Panc1 (cell line): ENCODE results near the gene CD300LG. TPM values are rescaled to one million over a fixed set of nuclear protein-coding genes. Genes with fewer than 3 reads are reported as not detected.

Experiments
- ATAC-seq: fragments of 200-7000 bp; cut with Tn5 transposase; 2 replicates; pipeline ENCODE4 v1.9.1; 2020; ENCODE audit warnings: mild to moderate bottlenecking, moderate library complexity
- BruUV-seq: library from RNA; stranded (reverse); fragments of 400-500 nt; replicated peaks from 2 replicates; lab custom pipeline; 2021; lab: Mats Ljungman, UMichigan
- CTCF ChIA-PET: fragments of 300-600 bp; sonication (Branson Sonifier 250); formaldehyde crosslinking; loops from one replicate; lab custom pipeline; 2022; ENCODE audit warnings: antibody characterized with exemption; lab: Charles Lee
- POLR2A ChIA-PET: fragments of 300-600 bp; sonication (Branson Sonifier 250); formaldehyde crosslinking; loops from one replicate; lab custom pipeline; 2022; ENCODE audit warnings: antibody characterized with exemption; lab: Charles Lee
- DNase-seq: peaks from one replicate; pipeline ENCODE4 v3.0.0-alpha.2; 2010; ENCODE audit warnings: low read depth, low spot score
- H3K27ac ChIP-seq: 2 replicates; pipeline ENCODE4 v1.5.1; 2011; ENCODE audit warnings: mild to moderate bottlenecking, low read length, inconsistent platforms
- H3K27me3 ChIP-seq: fragments of 200-500 bp; sonication (Bioruptor generic); 2 replicates; pipeline ENCODE4 v1.6.0; 2014; ENCODE audit warnings: low read length, inconsistent platforms; ENCODE audit not compliant: control insufficient read depth, insufficient read depth
- H3K36me3 ChIP-seq: fragments of 200-500 bp; sonication (Bioruptor generic); 2 replicates; pipeline ENCODE4 v1.5.1; 2014; ENCODE audit warnings: inconsistent platforms, mild to moderate bottlenecking, low read length, moderate library complexity; ENCODE audit not compliant: control insufficient read depth, insufficient read depth
- H3K4me1 ChIP-seq: 2 replicates; pipeline ENCODE4 v1.5.1; 2011; ENCODE audit warnings: inconsistent platforms, mild to moderate bottlenecking, low read length, moderate library complexity; ENCODE audit not compliant: control insufficient read depth, insufficient read depth
- H3K4me3 ChIP-seq, 2 experiments: 2 replicates each; pipeline ENCODE4 v1.5.1; 2011 to 2012; ENCODE audit warnings: low read depth in 2 of 2, low read length in 2 of 2, mild to moderate bottlenecking in 2 of 2, inconsistent platforms in 1 of 2, moderate library complexity in 1 of 2
- H3K9me3 ChIP-seq: fragments of 200-500 bp; sonication (Bioruptor generic); 2 replicates; pipeline ENCODE4 v1.5.1; 2014; ENCODE audit warnings: low read depth, mild to moderate bottlenecking, inconsistent platforms, low read length, moderate library complexity; ENCODE audit not compliant: control insufficient read depth, insufficient read depth
- CTCF ChIP-seq: fragments of 450-650 bp; IDR thresholded peaks from 2 replicates; pipeline ENCODE4 v1.5.1; 2017; ENCODE audit warnings: mild to moderate bottlenecking
- POLR2AphosphoS5 ChIP-seq: IDR thresholded peaks from 2 replicates; pipeline ENCODE4 v1.6.1; 2012; ENCODE audit warnings: mild to moderate bottlenecking, low read depth, low read length, moderate library complexity
- REST ChIP-seq, 2 experiments: IDR thresholded peaks; 2 replicates each; pipeline ENCODE4 v1.6.1; 2011 to 2012; ENCODE audit warnings: low read depth in 2 of 2, control low read depth in 1 of 2, low read length in 1 of 2, mild to moderate bottlenecking in 1 of 2, moderate library complexity in 1 of 2; ENCODE audit not compliant: insufficient read depth in 1 of 2
- SIN3A ChIP-seq: IDR thresholded peaks from 2 replicates; pipeline ENCODE4 v1.6.1; 2012; ENCODE audit warnings: low read depth, mild to moderate bottlenecking, low read length, moderate library complexity, borderline replicate concordance; ENCODE audit not compliant: insufficient read depth
- TCF7L2 ChIP-seq: IDR thresholded peaks from 2 replicates; pipeline ENCODE4 v1.6.1; 2011; ENCODE audit warnings: mild to moderate bottlenecking, low read depth, low read length, inconsistent platforms
- in situ Hi-C: cut with HindIII; loops from 2 replicates; pipeline ENCODE4 v1.10.0; 2016; ENCODE audit warnings: low sequenced_read_pairs, low pct_unique_long_range_greater_than_20kb
- intact Hi-C: fragments of 100-400 bp; cut with micrococcal nuclease; formaldehyde crosslinking; loops from one replicate; pipeline ENCODE4 v1.10.0; 2022; ENCODE audit not compliant: unreplicated experiment
- total RNA-seq: library from RNA; stranded (reverse); gene quantifications from one replicate; pipeline ENCODE4 v1.2.1, GENCODE V29; 2021; ENCODE audit not compliant: unreplicated experiment

Gene CD300LG
- total RNA-seq, 1 experiment from 2014 or later, result not detected

- H3K9me3 ChIP-seq, result no peaks in the 10 kb centered on the region
- no peaks in the 10 kb centered on the region for H3K36me3 ChIP-seq
- no peak for TF ChIP-seq SIN3A
- TF ChIP-seq REST (IDR thresholded peaks at IDR 0.05; ENCODE audit: insufficient read depth in 1 of 2, low read depth in 2 of 2, low read length in 1 of 2), result no peak
- no peak for TF ChIP-seq TCF7L2
- no peak for TF ChIP-seq POLR2AphosphoS5
- TF ChIP-seq CTCF, result no peak
- ChIA-PET CTCF (no interaction called here), POLR2A (no interaction called here)
- intact Hi-C loops (no loop called here), in situ Hi-C loops (no loop called here)
- no TSS peak for BruUV-seq
- no peak overlapping the region for H3K27ac ChIP-seq
- H3K4me1 ChIP-seq, result no peaks in the 10 kb centered on the region
- DNase-seq (no peak), ATAC-seq (no peak)
- H3K27me3 ChIP-seq, result no peaks in the 10 kb centered on the region
- no peak overlapping the region for H3K4me3 ChIP-seq
These were observed 46.2 kb upstream of the CD300LG start for GRCh38 chr17:43800736-43801135.

GRCh38 chr17:43801844-43802243 lies 45.1 kb upstream of the CD300LG start:
- CTCF ChIA-PET, result no interaction called here
- POLR2A ChIA-PET, result no interaction called here
- no peaks in the 10 kb centered on the region for H3K36me3 ChIP-seq
- intact Hi-C loops (no loop called here), in situ Hi-C loops (no loop called here)
- no peaks in the 10 kb centered on the region for H3K4me1 ChIP-seq
- TF ChIP-seq POLR2AphosphoS5, result no peak
- TF ChIP-seq TCF7L2, result no peak
- TF ChIP-seq REST (IDR thresholded peaks at IDR 0.05; ENCODE audit: insufficient read depth in 1 of 2, low read depth in 2 of 2, low read length in 1 of 2), result no peak
- no peak for TF ChIP-seq SIN3A
- no peak for TF ChIP-seq CTCF
- no peaks in the 10 kb centered on the region for H3K9me3 ChIP-seq
- H3K27me3 ChIP-seq, result no peaks in the 10 kb centered on the region
- H3K27ac ChIP-seq, result no peak overlapping the region
- no peak for DNase-seq
- ATAC-seq, result no peak
- no peak overlapping the region for H3K4me3 ChIP-seq
- BruUV-seq, result no TSS peak
